HCT116 (cell line): ENCODE measurements around the gene ATP2B3. TPM values are rescaled to one million over a fixed set of nuclear protein-coding genes. Genes with fewer than 3 reads are reported as not detected.

Experiments used
- ATAC-seq: fragments of 200-7000 bp; cut with Tn5 transposase; 2 replicates; pipeline ENCODE4 v1.9.1; 2020; ENCODE audit warnings: mild to moderate bottlenecking, moderate library complexity
- BruUV-seq: library from RNA; stranded (reverse); fragments of 400-500 nt; replicated peaks from 2 replicates; lab custom pipeline; 2021; lab: Mats Ljungman, UMichigan
- CTCF ChIA-PET: fragments of 300-600 bp; sonication (Branson Sonifier 250); formaldehyde crosslinking; loops from one replicate; lab custom pipeline; 2021; ENCODE audit warnings: antibody characterized with exemption; lab: Charles Lee
- POLR2A ChIA-PET: fragments of 300-600, 350-600 bp; sonication (Branson Sonifier 250); formaldehyde crosslinking; loops from one replicate; lab custom pipeline; 2021; ENCODE audit warnings: antibody characterized with exemption; lab: Charles Lee
- RAD21 ChIA-PET, 2 experiments: fragments of 300-600 bp; sonication (Branson Sonifier 250); formaldehyde crosslinking; loops; one replicate each; lab custom pipeline; 2023; ENCODE audit warnings: low total read pairs in 2 of 2; ENCODE audit not compliant: uncharacterized antibody in 2 of 2, unreplicated experiment in 2 of 2, low non-redundant PET in 1 of 2; lab: Charles Lee
- DNase-seq: peaks from one replicate; pipeline ENCODE4 v3.0.0-alpha.2; 2010; ENCODE audit warnings: low read depth, low spot score
- H2AFZ ChIP-seq: fragments of 200-600 bp; shearing (Covaris generic), sonication (generic); 2 replicates; pipeline ENCODE4 v1.6.1; 2017; ENCODE audit warnings: low read depth, mixed run types, mixed read lengths, antibody characterized with exemption, low read length; ENCODE audit not compliant: poor library complexity, severe bottlenecking
- H3K27ac ChIP-seq: 2 replicates; pipeline ENCODE4 v1.5.1; 2012; ENCODE audit warnings: low read depth, low read length
- H3K27me3 ChIP-seq: fragments of 200-600 bp; sonication (generic); 2 replicates; pipeline ENCODE4 v1.6.1; 2016; ENCODE audit warnings: mixed run types, low read length, mixed read lengths; ENCODE audit not compliant: insufficient read depth
- H3K36me3 ChIP-seq, 2 experiments: fragments of 200-500 bp in 1 of 2; fragments of 200-600 bp in 1 of 2; sonication (Bioruptor generic) in 1 of 2; sonication (generic) in 1 of 2; 2 replicates each; pipeline versions ENCODE4 v1.5.1 to v1.6.1; 2014 to 2016; ENCODE audit warnings: low read length in 2 of 2, inconsistent platforms in 1 of 2, mixed read lengths in 1 of 2, mixed run types in 1 of 2; ENCODE audit not compliant: insufficient read depth in 2 of 2, control insufficient read depth in 1 of 2
- H3K4me1 ChIP-seq, 2 experiments: fragments of 200-600 bp in 1 of 2; sonication (generic) in 1 of 2; 2 replicates each; pipeline versions ENCODE4 v1.5.1 to v1.6.1; 2012 to 2017; ENCODE audit warnings: low read length in 2 of 2, inconsistent platforms in 1 of 2, mild to moderate bottlenecking in 1 of 2, mixed read lengths in 1 of 2, mixed run types in 1 of 2, moderate library complexity in 1 of 2; ENCODE audit not compliant: insufficient read depth in 2 of 2, control insufficient read depth in 1 of 2
- H3K4me2 ChIP-seq: fragments of 200-600 bp; sonication (generic); 2 replicates; pipeline ENCODE4 v1.6.1; 2017; ENCODE audit warnings: mixed run types, low read length, mixed read lengths
- H3K4me3 ChIP-seq, 2 experiments: fragments of 200-600 bp in 1 of 2; sonication (generic) in 1 of 2; replicated peaks in 1 of 2; 2 replicates each; pipeline ENCODE4 v1.5.1; 2011 to 2016; ENCODE audit warnings: low read length in 2 of 2, control low read depth in 1 of 2, low read depth in 1 of 2, mild to moderate bottlenecking in 1 of 2, mixed read lengths in 1 of 2, mixed run types in 1 of 2
- H3K79me2 ChIP-seq: fragments of 200-600 bp; sonication (generic); 2 replicates; pipeline ENCODE4 v1.6.1; 2017; ENCODE audit warnings: mild to moderate bottlenecking, mixed run types, low read length, moderate library complexity, mixed read lengths; ENCODE audit not compliant: insufficient read depth
- H3K9ac ChIP-seq: fragments of 200-600 bp; sonication (generic); 2 replicates; pipeline ENCODE4 v1.6.1; 2016; ENCODE audit warnings: low read length, mixed read lengths
- H3K9me2 ChIP-seq: fragments of 200-600 bp; sonication (generic), shearing (Covaris generic); 2 replicates; pipeline ENCODE4 v1.6.1; 2017; ENCODE audit warnings: mixed run types, mild to moderate bottlenecking, moderate library complexity; ENCODE audit not compliant: insufficient read depth
- H3K9me3 ChIP-seq, 2 experiments: fragments of 200-500 bp in 1 of 2; fragments of 200-600 bp in 1 of 2; sonication (Bioruptor generic) in 1 of 2; sonication (generic) in 1 of 2; 2 replicates each; pipeline ENCODE4 v1.6.1; 2014 to 2017; ENCODE audit warnings: low read length in 2 of 2, mixed read lengths in 2 of 2, inconsistent platforms in 1 of 2, low read depth in 1 of 2, mild to moderate bottlenecking in 1 of 2, mixed run types in 1 of 2, moderate library complexity in 1 of 2; ENCODE audit not compliant: control insufficient read depth in 1 of 2, insufficient read depth in 1 of 2
- H4K20me1 ChIP-seq: fragments of 200-600 bp; sonication (generic), shearing (Covaris generic); 2 replicates; pipeline ENCODE4 v1.6.1; 2017; ENCODE audit warnings: mixed run types, mild to moderate bottlenecking, moderate library complexity; ENCODE audit not compliant: insufficient read depth
- CBX3 ChIP-seq: IDR thresholded peaks from 2 replicates; pipeline ENCODE4 v1.6.1; 2012; ENCODE audit warnings: low read depth
- EGR1 ChIP-seq: IDR thresholded peaks from 2 replicates; pipeline ENCODE4 v1.6.1; 2012; ENCODE audit warnings: low read depth
- ELF1 ChIP-seq: IDR thresholded peaks from 2 replicates; pipeline ENCODE4 v1.6.1; 2012; ENCODE audit warnings: low read depth, borderline replicate concordance
- FOSL1 ChIP-seq: IDR thresholded peaks from 2 replicates; pipeline ENCODE4 v1.6.1; 2012; ENCODE audit warnings: low read depth
- JUND ChIP-seq: IDR thresholded peaks from 2 replicates; pipeline ENCODE4 v1.6.1; 2012
- POLR2A ChIP-seq: IDR thresholded peaks from 2 replicates; pipeline ENCODE4 v1.7.0; 2011; ENCODE audit warnings: borderline replicate concordance; ENCODE audit not compliant: insufficient read depth, insufficient read length; ENCODE audit errors: extremely low read depth
- POLR2AphosphoS5 ChIP-seq: IDR thresholded peaks from 2 replicates; pipeline ENCODE4 v1.6.1; 2011; ENCODE audit warnings: mild to moderate bottlenecking, low read depth, low read length, moderate library complexity
- RAD21 ChIP-seq: IDR thresholded peaks from 2 replicates; pipeline ENCODE4 v1.6.1; 2012; ENCODE audit warnings: low read depth, mild to moderate bottlenecking
- SP1 ChIP-seq: IDR thresholded peaks from 2 replicates; pipeline ENCODE4 v1.6.1; 2012; ENCODE audit warnings: low read depth
- SRF ChIP-seq: IDR thresholded peaks from 2 replicates; pipeline ENCODE4 v1.6.1; 2012; ENCODE audit warnings: low read depth
- TCF7L2 ChIP-seq: IDR thresholded peaks from 2 replicates; pipeline ENCODE4 v1.7.0; 2011; ENCODE audit warnings: borderline replicate concordance, inconsistent platforms; ENCODE audit not compliant: insufficient read depth, insufficient read length; ENCODE audit errors: extremely low read depth
- ZFX ChIP-seq: fragments of 450-650 bp; IDR thresholded peaks from 2 replicates; pipeline ENCODE4 v1.6.1; 2017
- intact Hi-C: fragments of 100-400 bp; cut with micrococcal nuclease; formaldehyde crosslinking; loops from 2 replicates; pipeline ENCODE4 v1.10.0; 2022
- total RNA-seq: library from RNA; stranded (reverse); gene quantifications from one replicate; pipeline ENCODE4 v1.2.1, GENCODE V29; 2021; ENCODE audit not compliant: unreplicated experiment
- TF ChIP-seq, protein P1 (sequence below): IDR thresholded peaks from 2 replicates; pipeline ENCODE4 v1.6.1; 2012
- TF ChIP-seq, protein P2 (sequence below): IDR thresholded peaks from 2 replicates; pipeline ENCODE4 v1.6.1; 2011; ENCODE audit warnings: mild to moderate bottlenecking, low read length, moderate library complexity; ENCODE audit not compliant: insufficient replicate concordance; ENCODE audit errors: extremely low read depth
- TF ChIP-seq, protein P3 (sequence below): IDR thresholded peaks from 2 replicates; pipeline ENCODE4 v1.6.1; 2012; ENCODE audit warnings: low read depth
- TF ChIP-seq, protein P4 (sequence below), 3 experiments: fragments of 200-600 bp in 1 of 3; sonication (generic) in 1 of 3; IDR thresholded peaks in 2 of 3; conservative IDR thresholded peaks in 1 of 3; 2 replicates each; pipeline ENCODE4 v1.5.1; 2012 to 2017; ENCODE audit warnings: low read depth in 2 of 3, low read length in 2 of 3, antibody characterized with exemption in 1 of 3, borderline replicate concordance in 1 of 3, control low read depth in 1 of 3, mild to moderate bottlenecking in 1 of 3, mixed read lengths in 1 of 3, mixed run types in 1 of 3, moderate library complexity in 1 of 3; ENCODE audit not compliant: insufficient read depth in 1 of 3

Gene ATP2B3
- total RNA-seq, 1 experiment from 2014 or later, result not detected

DNA sequence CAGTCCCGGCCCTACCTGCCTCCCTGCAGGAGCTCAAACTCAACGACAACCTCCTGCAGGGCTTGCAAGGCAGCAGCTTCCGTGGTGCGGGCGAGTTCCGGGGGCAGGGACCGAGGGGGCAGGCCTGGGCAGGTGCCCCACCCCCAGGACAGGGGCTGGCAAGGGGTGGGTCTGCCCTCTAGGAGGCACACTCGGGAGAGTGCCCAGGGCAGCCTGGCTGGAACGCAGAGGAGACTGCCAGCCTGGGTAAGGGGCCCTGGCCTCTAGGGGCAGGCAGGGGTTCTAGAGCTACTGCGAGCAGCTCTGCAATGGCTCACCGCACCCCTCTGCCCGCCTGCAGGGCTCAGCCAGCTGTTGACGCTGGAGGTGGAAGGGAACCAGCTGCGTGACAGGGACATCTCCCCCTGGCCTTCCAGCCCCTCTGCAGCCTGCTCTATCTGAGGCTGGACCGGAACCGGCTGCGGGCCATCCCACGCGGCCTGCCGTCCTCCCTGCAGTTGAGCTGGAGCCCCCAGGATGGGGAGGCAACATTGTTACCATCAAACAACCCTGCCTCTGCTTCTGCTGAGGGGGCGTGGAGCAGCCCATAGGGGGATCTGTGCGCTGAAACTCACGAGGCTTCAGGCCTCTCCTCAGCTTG is 34.9 kb upstream of the ATP2B3 start (continued):
- TF ChIP-seq, protein P1, sequence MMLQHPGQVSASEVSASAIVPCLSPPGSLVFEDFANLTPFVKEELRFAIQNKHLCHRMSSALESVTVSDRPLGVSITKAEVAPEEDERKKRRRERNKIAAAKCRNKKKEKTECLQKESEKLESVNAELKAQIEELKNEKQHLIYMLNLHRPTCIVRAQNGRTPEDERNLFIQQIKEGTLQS, result no peak
- TF ChIP-seq, all 23 proteins: peak for 0

DNA sequence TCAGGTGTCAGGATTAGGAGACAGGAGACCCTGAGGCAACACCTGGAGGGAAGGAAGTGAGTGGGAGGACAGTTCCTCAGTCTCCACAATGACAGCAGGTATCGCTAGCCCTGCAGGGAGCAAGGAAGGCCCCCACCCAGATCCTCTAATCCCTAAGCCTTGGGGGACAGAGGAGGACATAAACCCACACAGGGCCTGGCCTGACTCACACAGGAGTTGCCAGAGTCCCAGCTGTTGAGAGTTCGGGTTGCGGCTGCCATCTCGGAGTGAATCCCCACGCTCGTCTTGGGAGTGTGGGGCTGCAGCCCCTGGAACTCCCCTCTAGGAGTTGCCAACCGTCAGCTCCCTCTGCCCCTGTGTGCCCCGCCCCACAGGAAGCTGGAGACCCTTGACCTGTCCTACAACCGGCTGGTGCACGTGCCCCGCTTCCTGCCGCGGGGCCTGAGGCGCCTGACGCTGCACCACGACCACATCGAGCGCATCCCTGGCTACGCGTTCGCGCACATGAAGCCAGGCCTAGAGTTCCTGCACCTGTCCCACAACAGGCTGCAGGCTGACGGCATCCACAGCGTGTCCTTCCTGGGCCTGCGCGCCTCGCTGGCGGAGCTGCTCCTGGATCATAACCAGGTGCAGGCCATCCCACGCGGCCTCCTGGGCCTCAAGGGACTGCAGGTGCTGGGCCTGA is 31.9 kb upstream of the ATP2B3 start:
- Histone ChIP-seq H3K27ac (no peak overlapping the region), H3K79me2 (no peaks in the 10 kb centered on the region), H3K4me2 (no peak overlapping the region), H3K36me3 (no peaks in the 10 kb centered on the region), H3K4me3 (no peak overlapping the region), H4K20me1 (no peaks in the 10 kb centered on the region), H3K4me1 (no peaks in the 10 kb centered on the region), H3K9me2 (no peaks in the 10 kb centered on the region), H2AFZ (no peak overlapping the region), H3K9ac (no peak overlapping the region), H3K9me3 (no peaks in the 10 kb centered on the region), H3K27me3 (no peaks in the 10 kb centered on the region)
- ChIA-PET CTCF (interaction anchor here (2.1 kb wide), 1 partner anchor 15 kb away, joined by 6 read pairs; the partner anchor contains the start of gene HAUS7), RAD21 (no interaction called here), POLR2A (no interaction called here)
- no TSS peak for BruUV-seq
- no peak for DNase-seq
- intact Hi-C loops, result no loop called here
- TF ChIP-seq SRF, result no peak
- TF ChIP-seq ELF1, result no peak
- TF ChIP-seq TCF7L2, result no peak
- TF ChIP-seq CBX3, result no peak
- no peak for TF ChIP-seq JUND
- TF ChIP-seq EGR1, result no peak
- TF ChIP-seq ZFX, result no peak
- no peak for TF ChIP-seq SP1
- no peak for TF ChIP-seq FOSL1
- TF ChIP-seq, protein P2, sequence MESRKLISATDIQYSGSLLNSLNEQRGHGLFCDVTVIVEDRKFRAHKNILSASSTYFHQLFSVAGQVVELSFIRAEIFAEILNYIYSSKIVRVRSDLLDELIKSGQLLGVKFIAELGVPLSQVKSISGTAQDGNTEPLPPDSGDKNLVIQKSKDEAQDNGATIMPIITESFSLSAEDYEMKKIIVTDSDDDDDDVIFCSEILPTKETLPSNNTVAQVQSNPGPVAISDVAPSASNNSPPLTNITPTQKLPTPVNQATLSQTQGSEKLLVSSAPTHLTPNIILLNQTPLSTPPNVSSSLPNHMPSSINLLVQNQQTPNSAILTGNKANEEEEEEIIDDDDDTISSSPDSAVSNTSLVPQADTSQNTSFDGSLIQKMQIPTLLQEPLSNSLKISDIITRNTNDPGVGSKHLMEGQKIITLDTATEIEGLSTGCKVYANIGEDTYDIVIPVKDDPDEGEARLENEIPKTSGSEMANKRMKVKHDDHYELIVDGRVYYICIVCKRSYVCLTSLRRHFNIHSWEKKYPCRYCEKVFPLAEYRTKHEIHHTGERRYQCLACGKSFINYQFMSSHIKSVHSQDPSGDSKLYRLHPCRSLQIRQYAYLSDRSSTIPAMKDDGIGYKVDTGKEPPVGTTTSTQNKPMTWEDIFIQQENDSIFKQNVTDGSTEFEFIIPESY, result no peak
- TF ChIP-seq, protein P1, result no peak
- no peak for TF ChIP-seq POLR2AphosphoS5
- no peak for TF ChIP-seq RAD21
- TF ChIP-seq, protein P3, sequence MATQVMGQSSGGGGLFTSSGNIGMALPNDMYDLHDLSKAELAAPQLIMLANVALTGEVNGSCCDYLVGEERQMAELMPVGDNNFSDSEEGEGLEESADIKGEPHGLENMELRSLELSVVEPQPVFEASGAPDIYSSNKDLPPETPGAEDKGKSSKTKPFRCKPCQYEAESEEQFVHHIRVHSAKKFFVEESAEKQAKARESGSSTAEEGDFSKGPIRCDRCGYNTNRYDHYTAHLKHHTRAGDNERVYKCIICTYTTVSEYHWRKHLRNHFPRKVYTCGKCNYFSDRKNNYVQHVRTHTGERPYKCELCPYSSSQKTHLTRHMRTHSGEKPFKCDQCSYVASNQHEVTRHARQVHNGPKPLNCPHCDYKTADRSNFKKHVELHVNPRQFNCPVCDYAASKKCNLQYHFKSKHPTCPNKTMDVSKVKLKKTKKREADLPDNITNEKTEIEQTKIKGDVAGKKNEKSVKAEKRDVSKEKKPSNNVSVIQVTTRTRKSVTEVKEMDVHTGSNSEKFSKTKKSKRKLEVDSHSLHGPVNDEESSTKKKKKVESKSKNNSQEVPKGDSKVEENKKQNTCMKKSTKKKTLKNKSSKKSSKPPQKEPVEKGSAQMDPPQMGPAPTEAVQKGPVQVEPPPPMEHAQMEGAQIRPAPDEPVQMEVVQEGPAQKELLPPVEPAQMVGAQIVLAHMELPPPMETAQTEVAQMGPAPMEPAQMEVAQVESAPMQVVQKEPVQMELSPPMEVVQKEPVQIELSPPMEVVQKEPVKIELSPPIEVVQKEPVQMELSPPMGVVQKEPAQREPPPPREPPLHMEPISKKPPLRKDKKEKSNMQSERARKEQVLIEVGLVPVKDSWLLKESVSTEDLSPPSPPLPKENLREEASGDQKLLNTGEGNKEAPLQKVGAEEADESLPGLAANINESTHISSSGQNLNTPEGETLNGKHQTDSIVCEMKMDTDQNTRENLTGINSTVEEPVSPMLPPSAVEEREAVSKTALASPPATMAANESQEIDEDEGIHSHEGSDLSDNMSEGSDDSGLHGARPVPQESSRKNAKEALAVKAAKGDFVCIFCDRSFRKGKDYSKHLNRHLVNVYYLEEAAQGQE, result no peak
- TF ChIP-seq POLR2A, result no peak
- TF ChIP-seq, protein P4, sequence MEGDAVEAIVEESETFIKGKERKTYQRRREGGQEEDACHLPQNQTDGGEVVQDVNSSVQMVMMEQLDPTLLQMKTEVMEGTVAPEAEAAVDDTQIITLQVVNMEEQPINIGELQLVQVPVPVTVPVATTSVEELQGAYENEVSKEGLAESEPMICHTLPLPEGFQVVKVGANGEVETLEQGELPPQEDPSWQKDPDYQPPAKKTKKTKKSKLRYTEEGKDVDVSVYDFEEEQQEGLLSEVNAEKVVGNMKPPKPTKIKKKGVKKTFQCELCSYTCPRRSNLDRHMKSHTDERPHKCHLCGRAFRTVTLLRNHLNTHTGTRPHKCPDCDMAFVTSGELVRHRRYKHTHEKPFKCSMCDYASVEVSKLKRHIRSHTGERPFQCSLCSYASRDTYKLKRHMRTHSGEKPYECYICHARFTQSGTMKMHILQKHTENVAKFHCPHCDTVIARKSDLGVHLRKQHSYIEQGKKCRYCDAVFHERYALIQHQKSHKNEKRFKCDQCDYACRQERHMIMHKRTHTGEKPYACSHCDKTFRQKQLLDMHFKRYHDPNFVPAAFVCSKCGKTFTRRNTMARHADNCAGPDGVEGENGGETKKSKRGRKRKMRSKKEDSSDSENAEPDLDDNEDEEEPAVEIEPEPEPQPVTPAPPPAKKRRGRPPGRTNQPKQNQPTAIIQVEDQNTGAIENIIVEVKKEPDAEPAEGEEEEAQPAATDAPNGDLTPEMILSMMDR (IDR thresholded peaks at IDR 0.05 in 2 of 3, conservative IDR thresholded peaks at IDR 0.05 in 1 of 3; ENCODE audit: borderline replicate concordance in 1 of 3, insufficient read depth in 1 of 3, low read depth in 2 of 3, low read length in 2 of 3), result no peak
- ATAC-seq, result no peak
